Stomach (tissue), 9 donors: ENCODE measurements around the gene HP1BP3. TPM values are rescaled to one million over a fixed set of nuclear protein-coding genes. Genes with fewer than 3 reads are reported as not detected.
A peak's percentile ranks its signal among the peaks of the same experiment; 100 is the strongest.

Experiments
- DNase-seq, 2 donors: peaks; one replicate each; pipeline versions ENCODE4 v3.0.0 to v3.0.0-alpha.2; 2013 to 2019
- H3K27ac ChIP-seq, 5 donors: fragments of 200-600 bp in 4 of 5; sonication (generic) in 4 of 5; one replicate each; pipeline ENCODE4 v1.5.1; 2013 to 2019; ENCODE audit warnings: mild to moderate bottlenecking in 1 of 5, moderate library complexity in 1 of 5
- H3K27me3 ChIP-seq, 3 donors: fragments of 200-600 bp; sonication (generic); one replicate each; pipeline ENCODE4 v1.5.1; 2017 to 2019; ENCODE audit warnings: mixed run types in 1 of 3
- H3K36me3 ChIP-seq, 4 donors: fragments of 200-600 bp; sonication (generic); 1 replicate in 3 of 4; 2 replicates in 1 of 4; pipeline ENCODE4 v1.5.1; 2016 to 2019
- H3K4me1 ChIP-seq, 4 donors: fragments of 200-600 bp; sonication (generic); one replicate each; pipeline ENCODE4 v1.5.1; 2016 to 2019
- H3K4me3 ChIP-seq, 4 donors: fragments of 200-600 bp; sonication (generic) in 3 of 4; one replicate each; pipeline ENCODE4 v1.5.1; 2016 to 2019; ENCODE audit warnings: mild to moderate bottlenecking in 1 of 4
- H3K9me3 ChIP-seq, 4 donors: fragments of 200-600 bp; sonication (generic); one replicate each; pipeline ENCODE4 v1.5.1; 2016 to 2019
- CTCF ChIP-seq, 7 experiments: fragments of 450-650 bp in 4 of 7; fragments of 200-600 bp in 3 of 7; sonication (generic) in 3 of 7; IDR thresholded peaks; one replicate each; pipeline ENCODE4 v1.5.1; 2016 to 2019; ENCODE audit warnings: antibody characterized with exemption in 7 of 7, control low read depth in 2 of 7, mild to moderate bottlenecking in 1 of 7
- EP300 ChIP-seq: sonication (generic); formaldehyde crosslinking; IDR thresholded peaks from one replicate; pipeline ENCODE4 v1.6.1; 2017; ENCODE audit warnings: antibody characterized with exemption
- POLR2A ChIP-seq, 4 donors: fragments of 450-650 bp; IDR thresholded peaks; one replicate each; pipeline ENCODE4 v1.6.1; 2016; ENCODE audit warnings: antibody characterized with exemption in 4 of 4, control low read depth in 2 of 4, mild to moderate bottlenecking in 1 of 4, moderate library complexity in 1 of 4
- POLR2AphosphoS5 ChIP-seq, 3 donors: sonication (generic); formaldehyde crosslinking; IDR thresholded peaks; one replicate each; pipeline ENCODE4 v1.6.1; 2016; ENCODE audit warnings: antibody characterized with exemption in 3 of 3
- WGBS, 5 donors: extraction: QIAGEN DNeasy Blood & Tissue Kit in 3 of 5; methylation state at CpG; one replicate each; pipeline versions ENCODE4 v1.1.5 to v1.1.7; 2013 to 2018; 5-methylcytosine and 5-hydroxymethylcytosine counted together
- intact Hi-C: fragments of 100-400 bp; cut with DNase I; formaldehyde crosslinking; loops from one replicate; pipeline ENCODE4 v1.15.1; 2023; ENCODE audit warnings: low total_unique reads
- polyA plus RNA-seq, 3 donors: library from polyadenylated mRNA; stranded (reverse); fragments of 200-250 nt; gene quantifications; one replicate each; pipeline ENCODE4 v1.2.3, GENCODE V29; 2013
- total RNA-seq, 5 donors: library from RNA; depleted of rRNA; stranded (reverse); fragments of >200 nt; gene quantifications; one replicate each; pipeline versions ENCODE4 v1.1.0 to v1.2.3, GENCODE V29; 2014 to 2016
- donor health status: healthy with polysubstance abuse.
- donor health status: Bipolar disorder and iron deficiency.
- donor health status: healthy.

Gene HP1BP3
- total and polyA plus RNA-seq, 8 donors: 55.2 to 649 (median 232) TPM

DNA sequence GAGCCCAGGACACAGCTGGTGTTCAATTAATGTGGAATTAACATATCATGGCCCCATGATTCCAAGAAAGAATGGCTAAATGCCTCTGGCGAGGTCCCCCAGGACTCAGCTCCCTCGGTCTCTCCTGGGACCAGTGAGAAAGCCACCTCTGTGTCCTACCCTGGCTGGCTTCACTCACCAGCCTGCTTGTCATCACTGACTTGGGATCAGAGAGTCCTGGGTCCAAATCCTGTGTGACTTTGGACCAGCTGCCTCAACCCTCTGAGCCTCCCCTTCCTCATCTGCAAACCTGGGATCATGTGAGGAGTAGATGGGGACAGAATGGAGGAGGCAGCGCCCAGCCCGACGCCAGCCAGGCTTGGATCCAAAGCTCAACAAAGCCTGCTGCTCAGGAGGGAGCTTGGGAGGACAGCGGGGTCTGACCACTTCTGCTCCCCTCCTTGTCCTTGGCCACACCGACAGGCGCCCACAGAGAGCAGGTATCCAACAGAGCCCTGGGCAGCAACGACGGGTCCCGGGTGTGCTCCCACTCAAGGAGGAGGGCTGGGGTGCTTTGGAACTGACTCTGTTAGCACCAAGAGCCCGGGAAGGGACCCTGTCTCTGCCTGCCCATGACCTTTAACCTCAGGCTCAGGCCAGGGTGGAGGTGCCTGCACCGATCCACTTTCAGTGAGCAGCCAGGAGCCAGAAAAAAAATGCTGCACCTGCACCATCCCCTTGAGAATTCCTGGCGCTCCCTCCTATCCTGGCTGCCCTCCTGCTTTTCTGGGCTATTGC is 57.8 kb downstream of the HP1BP3 start:
- H3K4me1 ChIP-seq: peaks cover 26 to 42% (median 28%) of the 10 kb centered on the region in 4 donors
- H3K27ac ChIP-seq: no peak overlapping the region
- TF ChIP-seq POLR2A (IDR thresholded peaks at IDR 0.05) (no peak), POLR2AphosphoS5 (IDR thresholded peaks at IDR 0.05) (no peak), CTCF (IDR thresholded peaks at IDR 0.05) (no peak), EP300 (no peak)
- no peaks in the 10 kb centered on the region for H3K36me3 ChIP-seq
- 50 to 64% (median 53%) methylated on average over 8 to 14 of the region's 14 CpGs for WGBS, 5 donors
- no peaks in the 10 kb centered on the region for H3K9me3 ChIP-seq
- peaks cover 0 to 55% (median 51%) of the 10 kb centered on the region in 3 donors for H3K27me3 ChIP-seq
- DNase-seq: no peak
- H3K4me3 ChIP-seq: no peak overlapping the region
- intact Hi-C loops: no loop called here

GRCh38 chr1:20728371-20729154 is 58.5 kb downstream of the HP1BP3 start:
- H3K4me3 ChIP-seq: no peak overlapping the region
- peaks cover 24 to 37% (median 25%) of the 10 kb centered on the region in 4 donors for H3K4me1 ChIP-seq
- 52 to 60% (median 54%) methylated on average over 8 to 9 of the region's 9 CpGs for WGBS, 5 donors
- no peak overlapping the region for H3K27ac ChIP-seq
- DNase-seq: peak in 1 of 2 donors; percentile 21
- TF ChIP-seq POLR2A (IDR thresholded peaks at IDR 0.05) (no peak), POLR2AphosphoS5 (IDR thresholded peaks at IDR 0.05) (no peak), CTCF (IDR thresholded peaks at IDR 0.05) (no peak), EP300 (no peak)
- no peaks in the 10 kb centered on the region for H3K36me3 ChIP-seq
- H3K9me3 ChIP-seq: no peaks in the 10 kb centered on the region
- intact Hi-C loops: no loop called here
- H3K27me3 ChIP-seq: peaks cover 0 to 55% (median 51%) of the 10 kb centered on the region in 3 donors

- TF ChIP-seq POLR2A (IDR thresholded peaks at IDR 0.05): no peak
- TF ChIP-seq POLR2AphosphoS5 (IDR thresholded peaks at IDR 0.05): no peak
- TF ChIP-seq EP300: no peak
- no peak for TF ChIP-seq CTCF (IDR thresholded peaks at IDR 0.05)
- no peak overlapping the region for H3K27ac ChIP-seq
- H3K4me1 ChIP-seq: peaks cover 17 to 30% (median 17%) of the 10 kb centered on the region in 4 donors
- H3K9me3 ChIP-seq: no peaks in the 10 kb centered on the region
- H3K36me3 ChIP-seq: no peaks in the 10 kb centered on the region
- 37 to 44% (median 41%) methylated on average over 7 to 13 of the region's 13 CpGs for WGBS, 5 donors
- H3K4me3 ChIP-seq: no peak overlapping the region
- peaks cover 0 to 55% (median 50%) of the 10 kb centered on the region in 3 donors for H3K27me3 ChIP-seq
- peak in 1 of 2 donors; percentile 16 for DNase-seq
- intact Hi-C loops: no loop called here
These were observed 59.3 kb downstream of the HP1BP3 start for GRCh38 chr1:20727746-20728316.
